ENCODE data around the gene F11.
"Not testable (repeated sequence)": the region's sequence is repeated elsewhere in the genome, so short reads cannot be mapped to it uniquely, and the experiment has no call there.

Gene F11

DNA sequence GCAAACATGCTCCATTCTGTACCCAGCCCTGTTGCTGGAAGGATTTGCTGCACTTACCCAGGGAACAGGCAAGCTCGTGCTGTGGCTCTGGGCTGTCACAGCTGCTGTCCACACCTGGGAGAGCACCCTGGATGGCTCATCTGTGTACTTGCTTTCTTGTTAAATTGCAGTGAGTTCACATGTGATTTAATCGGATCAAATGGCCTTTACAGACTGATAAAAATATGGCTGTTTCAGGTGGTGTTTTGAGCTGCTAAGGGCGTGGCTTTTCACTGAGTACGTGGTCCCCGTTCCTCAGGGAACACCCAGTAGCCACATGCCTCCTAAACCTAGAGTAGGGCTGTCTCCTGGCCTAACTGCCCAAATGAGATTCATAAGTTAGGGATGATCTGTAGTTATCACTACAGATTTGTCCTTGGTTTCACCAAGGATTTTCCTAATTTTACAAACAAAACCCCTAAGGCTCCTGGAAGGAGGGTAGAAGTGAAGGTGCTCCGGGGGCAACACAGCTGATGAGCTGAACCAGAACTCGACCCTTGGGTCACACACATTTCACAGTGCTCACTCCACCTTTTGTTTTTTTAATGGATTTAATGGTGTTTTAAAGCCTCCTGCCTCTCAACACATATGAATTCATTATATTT lies 25.0 kb upstream of the F11 start:
- Histone ChIP-seq H3K27ac (ENCODE audit: low read length) (no peak overlapping the region), H3K4me2 (ENCODE audit: low read length) (no peak overlapping the region), H3K4me3 (ENCODE audit: low read length) (no peak overlapping the region), H3K27me3 (ENCODE audit: low read depth, low read length) (no peaks in the 10 kb centered on the region), H3K9me3 (ENCODE audit: insufficient read depth, low read length) (no peaks in the 10 kb centered on the region), H2AFZ (ENCODE audit: low read depth, low read length) (no peak overlapping the region), H3K9ac (ENCODE audit: low read length) (no peak overlapping the region), H3K79me2 (ENCODE audit: low read length) (no peaks in the 10 kb centered on the region), H3K4me1 (ENCODE audit: low read length) (no peaks in the 10 kb centered on the region), H4K20me1 (ENCODE audit: insufficient read depth, low read length) (no peaks in the 10 kb centered on the region), H3K36me3 (replicated peaks; ENCODE audit: low read depth, low read length) (no peaks in the 10 kb centered on the region)
- TF ChIP-seq CTCF (IDR thresholded peaks at IDR 0.05; ENCODE audit: low read depth, low read length) (no peak), EZH2phosphoT487 (IDR thresholded peaks at IDR 0.05; ENCODE audit: low read depth) (no peak)

GRCh38 chr4:186241616-186242015 lies 24.4 kb upstream of the F11 start:
- Histone ChIP-seq H3K27ac (ENCODE audit: low read length) (no peak overlapping the region), H3K36me3 (replicated peaks; ENCODE audit: low read depth, low read length) (no peaks in the 10 kb centered on the region)

GRCh38 chr4:186242031-186242430 lies 24.0 kb upstream of the F11 start:
- H3K36me3 ChIP-seq (replicated peaks; ENCODE audit: low read depth, low read length); H3K9me3 ChIP-seq (ENCODE audit: insufficient read depth, low read length); H3K4me3 ChIP-seq (ENCODE audit: low read length); H3K27me3 ChIP-seq (ENCODE audit: low read depth, low read length); H4K20me1 ChIP-seq (ENCODE audit: insufficient read depth, low read length); H3K27ac ChIP-seq (ENCODE audit: low read length); H3K4me2 ChIP-seq (ENCODE audit: low read length); H2AFZ ChIP-seq (ENCODE audit: low read depth, low read length); H3K9ac ChIP-seq (ENCODE audit: low read length); H3K79me2 ChIP-seq (ENCODE audit: low read length); H3K4me1 ChIP-seq (ENCODE audit: low read length): not testable (repeated sequence)

More at GRCh38 chr4:186241616-186242015, 24.4 kb upstream of the F11 start:
- Histone ChIP-seq H3K4me3 (ENCODE audit: low read length) (no peak overlapping the region), H3K79me2 (ENCODE audit: low read length) (no peaks in the 10 kb centered on the region), H3K4me1 (ENCODE audit: low read length) (no peaks in the 10 kb centered on the region), H3K9ac (ENCODE audit: low read length) (no peak overlapping the region), H4K20me1 (ENCODE audit: insufficient read depth, low read length) (no peaks in the 10 kb centered on the region), H2AFZ (ENCODE audit: low read depth, low read length) (no peak overlapping the region), H3K4me2 (ENCODE audit: low read length) (no peak overlapping the region), H3K9me3 (ENCODE audit: insufficient read depth, low read length) (no peaks in the 10 kb centered on the region), H3K27me3 (ENCODE audit: low read depth, low read length) (no peaks in the 10 kb centered on the region)
- TF ChIP-seq CTCF (IDR thresholded peaks at IDR 0.05; ENCODE audit: low read depth, low read length), result no peak
- TF ChIP-seq EZH2phosphoT487 (IDR thresholded peaks at IDR 0.05; ENCODE audit: low read depth), result no peak

GRCh38 chr4:186243331-186243730 lies 22.7 kb upstream of the F11 start:
- Histone ChIP-seq H3K4me2 (ENCODE audit: low read length) (no peak overlapping the region), H3K79me2 (ENCODE audit: low read length) (no peaks in the 10 kb centered on the region), H3K4me3 (ENCODE audit: low read length) (no peak overlapping the region)

More at GRCh38 chr4:186243331-186243730, 22.7 kb upstream of the F11 start:
- Histone ChIP-seq H4K20me1 (ENCODE audit: insufficient read depth, low read length) (no peaks in the 10 kb centered on the region), H3K27ac (ENCODE audit: low read length) (no peak overlapping the region), H3K27me3 (ENCODE audit: low read depth, low read length) (no peaks in the 10 kb centered on the region), H2AFZ (ENCODE audit: low read depth, low read length) (no peak overlapping the region), H3K36me3 (replicated peaks; ENCODE audit: low read depth, low read length) (no peaks in the 10 kb centered on the region), H3K9me3 (ENCODE audit: insufficient read depth, low read length) (no peaks in the 10 kb centered on the region), H3K4me1 (ENCODE audit: low read length) (no peaks in the 10 kb centered on the region), H3K9ac (ENCODE audit: low read length) (no peak overlapping the region)
- no peak for TF ChIP-seq CTCF (IDR thresholded peaks at IDR 0.05; ENCODE audit: low read depth, low read length)
- no peak for TF ChIP-seq EZH2phosphoT487 (IDR thresholded peaks at IDR 0.05; ENCODE audit: low read depth)

Data from OCI-LY3 (cell line).